Large intestine (tissue), 3 donors: ENCODE measurements around the gene CCDC8. TPM values are rescaled to one million over a fixed set of nuclear protein-coding genes. Genes with fewer than 3 reads are reported as not detected.
A peak's percentile ranks its signal among the peaks of the same experiment; 100 is the strongest.
"Not testable (repeated sequence)": the region's sequence is repeated elsewhere in the genome, so short reads cannot be mapped to it uniquely, and the experiment has no call there.

Source experiments
- DNase-seq, 2 donors: peaks; one replicate each; pipeline versions ENCODE4 v3.0.0 to v3.0.0-alpha.2; 2013
- H3K27ac ChIP-seq: one replicate; pipeline ENCODE4 v1.5.1; 2013; ENCODE audit warnings: low read length
- H3K27me3 ChIP-seq: 2 replicates; pipeline ENCODE4 v1.6.1; 2013; ENCODE audit warnings: low read length; ENCODE audit not compliant: control insufficient read depth, insufficient read depth
- H3K36me3 ChIP-seq: 2 replicates; pipeline ENCODE4 v1.6.1; 2013; ENCODE audit warnings: low read length; ENCODE audit not compliant: control insufficient read depth, insufficient read depth
- H3K4me1 ChIP-seq: one replicate; pipeline ENCODE4 v1.6.1; 2013; ENCODE audit warnings: low read length; ENCODE audit not compliant: control insufficient read depth, insufficient read depth
- H3K4me3 ChIP-seq: one replicate; pipeline ENCODE4 v1.5.1; 2013; ENCODE audit warnings: low read length
- H3K9me3 ChIP-seq: one replicate; pipeline ENCODE4 v1.6.1; 2013; ENCODE audit warnings: mild to moderate bottlenecking, low read depth, low read length, moderate library complexity; ENCODE audit not compliant: control insufficient read depth
- WGBS: methylation state at CpG from one replicate; pipeline ENCODE4 v1.1.5; 2013; ENCODE audit warnings: low lambda C conversion rate; ENCODE audit not compliant: insufficient coverage; 5-methylcytosine and 5-hydroxymethylcytosine counted together
- polyA plus RNA-seq: library from polyadenylated mRNA; unstranded; fragments of 120-200 nt; gene quantifications from one replicate; pipeline ENCODE4 v1.2.1, GENCODE V29; 2013

CCDC8 gene
- polyA plus RNA-seq, 1 donor: 44.8 TPM

GRCh38 chr19:46407856-46408663, 5.3 kb downstream of the CCDC8 start:
- peaks cover 51% of the 10 kb centered on the region for H3K4me1 ChIP-seq
- H3K36me3 ChIP-seq: peaks cover 13% of the 10 kb centered on the region
- H3K27me3 ChIP-seq: no peaks in the 10 kb centered on the region
- H3K4me3 ChIP-seq: peak overlapping the region; percentile 39
- no peak for DNase-seq
- no CpG with 5 or more reads among the region's 23 CpGs for WGBS
- peak overlapping the region; percentile 82 for H3K27ac ChIP-seq
- no peaks in the 10 kb centered on the region for H3K9me3 ChIP-seq

- no CpG with 5 or more reads among the region's 6 CpGs for WGBS
- Histone ChIP-seq H3K36me3 (peaks cover 13% of the 10 kb centered on the region), H3K4me3 (no peak overlapping the region), H3K9me3 (no peaks in the 10 kb centered on the region), H3K4me1 (peaks cover 51% of the 10 kb centered on the region), H3K27me3 (no peaks in the 10 kb centered on the region), H3K27ac (no peak overlapping the region)
- DNase-seq: no peak
These were observed 6.4 kb downstream of the CCDC8 start for GRCh38 chr19:46406976-46407375.

GRCh38 chr19:46404753-46405468, 8.5 kb downstream of the CCDC8 start:
- H3K4me3 ChIP-seq: peak overlapping the region; percentile 60
- peaks cover 33% of the 10 kb centered on the region for H3K4me1 ChIP-seq
- peak overlapping the region; percentile 93 for H3K27ac ChIP-seq
- H3K9me3 ChIP-seq: no peaks in the 10 kb centered on the region
- 33% methylated on average over 6 of the region's 41 CpGs for WGBS
- H3K27me3 ChIP-seq: no peaks in the 10 kb centered on the region
- no peaks in the 10 kb centered on the region for H3K36me3 ChIP-seq
- peak; percentile 81 to 90 for DNase-seq

- Histone ChIP-seq H3K4me3 (peak overlapping the region; percentile 60), H3K27me3 (no peaks in the 10 kb centered on the region), H3K36me3 (no peaks in the 10 kb centered on the region), H3K4me1 (peaks cover 27% of the 10 kb centered on the region), H3K27ac (peak overlapping the region; percentile 93), H3K9me3 (no peaks in the 10 kb centered on the region)
- no CpG with 5 or more reads among the region's 36 CpGs for WGBS
- peak; percentile 76 to 89 for DNase-seq
These were observed 9.2 kb downstream of the CCDC8 start for GRCh38 chr19:46404055-46404752.

GRCh38 chr19:46402725-46403124, 10.6 kb downstream of the CCDC8 start:
- Histone ChIP-seq H3K4me3 (no peak overlapping the region), H3K36me3 (no peaks in the 10 kb centered on the region), H3K9me3 (no peaks in the 10 kb centered on the region), H3K4me1 (peaks cover 15% of the 10 kb centered on the region), H3K27ac (no peak overlapping the region), H3K27me3 (no peaks in the 10 kb centered on the region)
- no CpG with 5 or more reads among the region's 11 CpGs for WGBS
- no peak for DNase-seq

- H3K9me3 ChIP-seq, H3K27me3 ChIP-seq, H3K4me1 ChIP-seq, H3K4me3 ChIP-seq, H3K27ac ChIP-seq, H3K36me3 ChIP-seq, DNase-seq: not testable (repeated sequence)
- WGBS: no CpG with 5 or more reads among the region's 14 CpGs
These were observed 15.4 kb downstream of the CCDC8 start for GRCh38 chr19:46397801-46398479.

- H3K36me3 ChIP-seq: peaks cover 23% of the 10 kb centered on the region
- no peak for DNase-seq
- no peak overlapping the region for H3K4me3 ChIP-seq
- H3K9me3 ChIP-seq: no peaks in the 10 kb centered on the region
- no peaks in the 10 kb centered on the region for H3K27me3 ChIP-seq
- no peak overlapping the region for H3K27ac ChIP-seq
- no CpG with 5 or more reads among the region's 5 CpGs for WGBS
- peaks cover 2% of the 10 kb centered on the region for H3K4me1 ChIP-seq
These were observed 19.0 kb downstream of the CCDC8 start for GRCh38 chr19:46394402-46394797.

- peaks cover 2% of the 10 kb centered on the region for H3K4me1 ChIP-seq
- no peak overlapping the region for H3K4me3 ChIP-seq
- no CpG with 5 or more reads among the region's 21 CpGs for WGBS
- peaks cover 28% of the 10 kb centered on the region for H3K36me3 ChIP-seq
- H3K9me3 ChIP-seq: no peaks in the 10 kb centered on the region
- H3K27ac ChIP-seq: no peak overlapping the region
- DNase-seq: no peak
- H3K27me3 ChIP-seq: no peaks in the 10 kb centered on the region
These were observed 19.6 kb downstream of the CCDC8 start for GRCh38 chr19:46393456-46394401.

- Histone ChIP-seq H3K4me3 (no peak overlapping the region), H3K27ac (no peak overlapping the region), H3K4me1 (peaks cover 2% of the 10 kb centered on the region), H3K27me3 (no peaks in the 10 kb centered on the region), H3K9me3 (no peaks in the 10 kb centered on the region), H3K36me3 (peaks cover 37% of the 10 kb centered on the region)
- WGBS: 67% methylated on average over 3 of the region's 4 CpGs
- no peak for DNase-seq
These were observed 20.5 kb downstream of the CCDC8 start for GRCh38 chr19:46392837-46393236.
